ENCODE results near the gene RNF121. TPM values are rescaled to one million over a fixed set of nuclear protein-coding genes. Genes with fewer than 3 reads are reported as not detected.

The RNF121 gene
- total and polyA plus RNA-seq, 2 donors (not counting 1 experiment from before 2014, with no cell fraction given), result 29.6 to 48.6 TPM

- H3K4me1 ChIP-seq (ENCODE audit: control insufficient read depth, extremely low read depth, insufficient read depth, low read length), result peaks cover 3% of the 10 kb centered on the region
- no peak overlapping the region for H3K9ac ChIP-seq (ENCODE audit: insufficient read depth, low read length)
- no peak overlapping the region for H3K4me2 ChIP-seq (ENCODE audit: extremely low read depth, insufficient read depth, low read length)
- no peak overlapping the region for H2AFZ ChIP-seq (ENCODE audit: low read length)
- H3K4me3 ChIP-seq (replicated peaks in 1 of 4; ENCODE audit: control extremely low read depth in 1 of 4, insufficient read depth in 1 of 4, low read depth in 3 of 4, low read length in 4 of 4), result no peak overlapping the region
- no peaks in the 10 kb centered on the region for H4K20me1 ChIP-seq (ENCODE audit: control insufficient read depth, extremely low read depth, insufficient read depth, low read length)
- peaks cover 42% of the 10 kb centered on the region for H3K79me2 ChIP-seq (ENCODE audit: control insufficient read depth, insufficient read depth, low read length)
- H3K27me3 ChIP-seq (ENCODE audit: control insufficient read depth, insufficient read depth, low read length), result no peaks in the 10 kb centered on the region
- H3K27ac ChIP-seq (ENCODE audit: insufficient read depth, low read length), result no peak overlapping the region
- H3K9me3 ChIP-seq (ENCODE audit: control insufficient read depth, insufficient read depth, low read depth, low read length), result no peaks in the 10 kb centered on the region
- TF ChIP-seq EZH2 (IDR thresholded peaks at IDR 0.05; ENCODE audit: low read length, missing control alignments), result no peak
- no peak for TF ChIP-seq CTCF (conservative IDR thresholded peaks at IDR 0.05 in 1 of 2, IDR thresholded peaks at IDR 0.05 in 1 of 2; ENCODE audit: low read depth in 1 of 2, low read length in 2 of 2)
- peak in 1 of 2 donors; percentile 72 for DNase-seq (ENCODE audit: low read depth in 2 of 2)
- no peaks in the 10 kb centered on the region for H3K36me3 ChIP-seq (ENCODE audit: control insufficient read depth, insufficient read depth, low read length)
Observed at GRCh38 chr11:71931245-71931602, 2.4 kb downstream of the RNF121 start.

GRCh38 chr11:71933141-71933933 is 4.5 kb downstream of the RNF121 start:
- H3K27ac ChIP-seq (ENCODE audit: insufficient read depth, low read length), result no peak overlapping the region
- no peaks in the 10 kb centered on the region for H3K27me3 ChIP-seq (ENCODE audit: control insufficient read depth, insufficient read depth, low read length)
- peaks cover 44% of the 10 kb centered on the region for H3K79me2 ChIP-seq (ENCODE audit: control insufficient read depth, insufficient read depth, low read length)
- no peaks in the 10 kb centered on the region for H3K36me3 ChIP-seq (ENCODE audit: control insufficient read depth, insufficient read depth, low read length)
- H2AFZ ChIP-seq (ENCODE audit: low read length), result no peak overlapping the region
- H3K9ac ChIP-seq (ENCODE audit: insufficient read depth, low read length), result no peak overlapping the region
- H3K4me2 ChIP-seq (ENCODE audit: extremely low read depth, insufficient read depth, low read length), result no peak overlapping the region
- no peak for TF ChIP-seq CTCF (conservative IDR thresholded peaks at IDR 0.05 in 1 of 2, IDR thresholded peaks at IDR 0.05 in 1 of 2; ENCODE audit: low read depth in 1 of 2, low read length in 2 of 2)
- TF ChIP-seq EZH2 (IDR thresholded peaks at IDR 0.05; ENCODE audit: low read length, missing control alignments), result no peak
- no peak overlapping the region for H3K4me3 ChIP-seq (replicated peaks in 1 of 4; ENCODE audit: control extremely low read depth in 1 of 4, insufficient read depth in 1 of 4, low read depth in 3 of 4, low read length in 4 of 4)
- peaks cover 3% of the 10 kb centered on the region for H3K4me1 ChIP-seq (ENCODE audit: control insufficient read depth, extremely low read depth, insufficient read depth, low read length)
- H4K20me1 ChIP-seq (ENCODE audit: control insufficient read depth, extremely low read depth, insufficient read depth, low read length), result no peaks in the 10 kb centered on the region
- no peaks in the 10 kb centered on the region for H3K9me3 ChIP-seq (ENCODE audit: control insufficient read depth, insufficient read depth, low read depth, low read length)
- no peak for DNase-seq (ENCODE audit: low read depth in 2 of 2)

- Histone ChIP-seq H3K27ac (ENCODE audit: insufficient read depth, low read length) (no peak overlapping the region), H3K9me3 (ENCODE audit: control insufficient read depth, insufficient read depth, low read depth, low read length) (no peaks in the 10 kb centered on the region), H3K4me1 (ENCODE audit: control insufficient read depth, extremely low read depth, insufficient read depth, low read length) (peaks cover 3% of the 10 kb centered on the region), H2AFZ (ENCODE audit: low read length) (no peak overlapping the region), H3K27me3 (ENCODE audit: control insufficient read depth, insufficient read depth, low read length) (no peaks in the 10 kb centered on the region), H3K4me3 (replicated peaks in 1 of 4; ENCODE audit: control extremely low read depth in 1 of 4, insufficient read depth in 1 of 4, low read depth in 3 of 4, low read length in 4 of 4) (no peak overlapping the region), H3K79me2 (ENCODE audit: control insufficient read depth, insufficient read depth, low read length) (peaks cover 41% of the 10 kb centered on the region), H3K9ac (ENCODE audit: insufficient read depth, low read length) (no peak overlapping the region), H3K36me3 (ENCODE audit: control insufficient read depth, insufficient read depth, low read length) (no peaks in the 10 kb centered on the region), H3K4me2 (ENCODE audit: extremely low read depth, insufficient read depth, low read length) (no peak overlapping the region), H4K20me1 (ENCODE audit: control insufficient read depth, extremely low read depth, insufficient read depth, low read length) (no peaks in the 10 kb centered on the region)
- TF ChIP-seq CTCF (conservative IDR thresholded peaks at IDR 0.05 in 1 of 2, IDR thresholded peaks at IDR 0.05 in 1 of 2; ENCODE audit: low read depth in 1 of 2, low read length in 2 of 2) (no peak), EZH2 (IDR thresholded peaks at IDR 0.05; ENCODE audit: low read length, missing control alignments) (no peak)
- DNase-seq (ENCODE audit: low read depth in 2 of 2), result no peak
Observed at GRCh38 chr11:71934213-71934612, 5.4 kb downstream of the RNF121 start.

Measured in fibroblast of lung (primary cell).